Measurements from ENCODE around the gene COIL. TPM values are rescaled to one million over a fixed set of nuclear protein-coding genes. Genes with fewer than 3 reads are reported as not detected.

The COIL gene
- total RNA-seq, 1 donor: 11.9 TPM

DNA sequence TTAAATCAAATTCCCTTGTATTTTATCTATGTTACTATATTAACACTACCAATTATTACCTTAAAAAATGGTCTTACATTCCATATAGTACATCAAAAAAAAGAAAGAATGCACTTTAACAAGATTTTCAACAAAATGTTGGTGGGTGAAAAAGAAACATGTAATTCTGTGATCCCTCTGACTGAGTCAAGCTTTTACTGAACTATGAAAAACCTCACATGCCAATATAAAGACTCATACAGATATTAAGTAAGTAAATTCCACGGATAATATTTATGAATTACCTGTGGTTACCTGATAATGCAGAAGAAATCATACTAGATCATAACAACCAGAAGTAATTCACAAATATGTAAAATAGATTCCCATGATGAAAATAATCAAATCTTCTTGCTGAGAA, 12.4 kb downstream of the COIL start:
- Histone ChIP-seq H3K9me3 (ENCODE audit: low read depth, low read length) (no peaks in the 10 kb centered on the region), H3K4me1 (ENCODE audit: insufficient read depth, low read length) (no peaks in the 10 kb centered on the region), H3K36me3 (ENCODE audit: insufficient read depth, low read length) (peaks cover 28% of the 10 kb centered on the region), H3K4me2 (ENCODE audit: insufficient read depth, low read length) (no peak overlapping the region), H3K27me3 (ENCODE audit: insufficient read depth, low read length) (no peaks in the 10 kb centered on the region), H2AFZ (ENCODE audit: low read length) (no peak overlapping the region), H3K27ac (ENCODE audit: low read depth, low read length) (no peak overlapping the region), H3K4me3 (ENCODE audit: insufficient read depth, low read length) (no peak overlapping the region), H4K20me1 (ENCODE audit: insufficient read depth, low read length) (no peaks in the 10 kb centered on the region), H3K79me2 (ENCODE audit: insufficient read depth, low read length) (peaks cover 19% of the 10 kb centered on the region)
- DNase-seq (ENCODE audit: insufficient read length, low spot score, missing footprints): no peak
- TF ChIP-seq, protein P1, sequence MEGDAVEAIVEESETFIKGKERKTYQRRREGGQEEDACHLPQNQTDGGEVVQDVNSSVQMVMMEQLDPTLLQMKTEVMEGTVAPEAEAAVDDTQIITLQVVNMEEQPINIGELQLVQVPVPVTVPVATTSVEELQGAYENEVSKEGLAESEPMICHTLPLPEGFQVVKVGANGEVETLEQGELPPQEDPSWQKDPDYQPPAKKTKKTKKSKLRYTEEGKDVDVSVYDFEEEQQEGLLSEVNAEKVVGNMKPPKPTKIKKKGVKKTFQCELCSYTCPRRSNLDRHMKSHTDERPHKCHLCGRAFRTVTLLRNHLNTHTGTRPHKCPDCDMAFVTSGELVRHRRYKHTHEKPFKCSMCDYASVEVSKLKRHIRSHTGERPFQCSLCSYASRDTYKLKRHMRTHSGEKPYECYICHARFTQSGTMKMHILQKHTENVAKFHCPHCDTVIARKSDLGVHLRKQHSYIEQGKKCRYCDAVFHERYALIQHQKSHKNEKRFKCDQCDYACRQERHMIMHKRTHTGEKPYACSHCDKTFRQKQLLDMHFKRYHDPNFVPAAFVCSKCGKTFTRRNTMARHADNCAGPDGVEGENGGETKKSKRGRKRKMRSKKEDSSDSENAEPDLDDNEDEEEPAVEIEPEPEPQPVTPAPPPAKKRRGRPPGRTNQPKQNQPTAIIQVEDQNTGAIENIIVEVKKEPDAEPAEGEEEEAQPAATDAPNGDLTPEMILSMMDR (IDR thresholded peaks at IDR 0.05; ENCODE audit: extremely low read depth, low read depth, low read length): no peak

DNA sequence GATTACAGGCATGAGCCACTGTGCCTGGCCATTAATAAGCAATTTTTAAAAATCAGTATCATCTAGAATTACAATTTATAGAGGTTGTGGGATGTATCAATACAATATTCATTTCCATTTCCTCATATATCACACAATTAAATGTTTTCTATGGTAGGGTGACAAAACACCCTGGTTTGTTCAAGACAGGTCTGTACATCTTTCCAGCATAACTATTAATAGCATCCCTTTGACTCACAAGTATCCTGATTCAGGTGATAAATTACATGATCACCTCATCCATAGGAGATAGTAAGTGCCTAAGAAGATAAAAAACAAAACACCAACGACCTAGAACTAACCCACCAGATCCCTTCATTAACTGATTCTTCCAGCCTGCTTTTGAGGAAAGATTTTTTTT, 13.1 kb downstream of the COIL start:
- H3K79me2 ChIP-seq (ENCODE audit: insufficient read depth, low read length): peaks cover 14% of the 10 kb centered on the region
- no peaks in the 10 kb centered on the region for H3K4me1 ChIP-seq (ENCODE audit: insufficient read depth, low read length)
- H3K4me3 ChIP-seq (ENCODE audit: insufficient read depth, low read length): no peak overlapping the region
- H3K4me2 ChIP-seq (ENCODE audit: insufficient read depth, low read length): no peak overlapping the region
- TF ChIP-seq, protein P1 (IDR thresholded peaks at IDR 0.05; ENCODE audit: extremely low read depth, low read depth, low read length): no peak
- no peak for DNase-seq (ENCODE audit: insufficient read length, low spot score, missing footprints)
- H2AFZ ChIP-seq (ENCODE audit: low read length): no peak overlapping the region
- no peaks in the 10 kb centered on the region for H4K20me1 ChIP-seq (ENCODE audit: insufficient read depth, low read length)
- H3K9me3 ChIP-seq (ENCODE audit: low read depth, low read length): no peaks in the 10 kb centered on the region
- H3K36me3 ChIP-seq (ENCODE audit: insufficient read depth, low read length): peaks cover 31% of the 10 kb centered on the region
- H3K27ac ChIP-seq (ENCODE audit: low read depth, low read length): no peak overlapping the region
- H3K27me3 ChIP-seq (ENCODE audit: insufficient read depth, low read length): no peaks in the 10 kb centered on the region

DNA sequence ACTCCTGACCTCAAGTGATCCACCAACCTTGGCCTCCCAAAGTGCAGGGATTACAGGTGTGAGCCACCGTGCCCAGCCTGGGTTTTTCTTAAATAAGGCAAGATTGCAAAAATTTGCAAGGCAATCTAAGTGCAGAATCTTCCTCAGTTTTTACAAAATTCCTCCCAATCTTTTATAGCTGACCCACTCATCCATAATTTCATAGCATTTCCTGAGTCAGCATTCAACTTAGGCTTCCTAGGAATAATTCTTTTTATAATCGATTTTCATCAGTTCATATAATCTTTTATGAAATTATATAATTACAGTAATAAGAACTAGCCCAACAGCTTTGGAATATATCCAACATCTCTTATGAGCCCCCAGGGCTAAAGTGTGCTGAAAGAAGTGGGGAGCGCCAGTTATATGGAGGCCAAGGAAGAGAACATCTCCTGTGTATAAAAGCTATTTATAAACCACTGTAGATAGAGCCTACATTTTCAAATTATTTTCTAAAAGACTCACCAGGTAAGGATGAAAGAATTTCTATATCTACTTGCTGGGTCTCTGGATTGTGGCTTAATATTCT, 14.8 kb downstream of the COIL start:
- no peak for DNase-seq (ENCODE audit: insufficient read length, low spot score, missing footprints)
- H3K4me3 ChIP-seq (ENCODE audit: insufficient read depth, low read length): no peak overlapping the region
- H3K9me3 ChIP-seq (ENCODE audit: low read depth, low read length): no peaks in the 10 kb centered on the region
- no peaks in the 10 kb centered on the region for H4K20me1 ChIP-seq (ENCODE audit: insufficient read depth, low read length)
- H3K36me3 ChIP-seq (ENCODE audit: insufficient read depth, low read length): peaks cover 38% of the 10 kb centered on the region
- H3K27me3 ChIP-seq (ENCODE audit: insufficient read depth, low read length): no peaks in the 10 kb centered on the region
- H3K4me2 ChIP-seq (ENCODE audit: insufficient read depth, low read length): no peak overlapping the region
- H3K27ac ChIP-seq (ENCODE audit: low read depth, low read length): no peak overlapping the region
- no peak overlapping the region for H2AFZ ChIP-seq (ENCODE audit: low read length)
- TF ChIP-seq, protein P1 (IDR thresholded peaks at IDR 0.05; ENCODE audit: extremely low read depth, low read depth, low read length): no peak
- H3K79me2 ChIP-seq (ENCODE audit: insufficient read depth, low read length): no peaks in the 10 kb centered on the region
- no peaks in the 10 kb centered on the region for H3K4me1 ChIP-seq (ENCODE audit: insufficient read depth, low read length)

DNA sequence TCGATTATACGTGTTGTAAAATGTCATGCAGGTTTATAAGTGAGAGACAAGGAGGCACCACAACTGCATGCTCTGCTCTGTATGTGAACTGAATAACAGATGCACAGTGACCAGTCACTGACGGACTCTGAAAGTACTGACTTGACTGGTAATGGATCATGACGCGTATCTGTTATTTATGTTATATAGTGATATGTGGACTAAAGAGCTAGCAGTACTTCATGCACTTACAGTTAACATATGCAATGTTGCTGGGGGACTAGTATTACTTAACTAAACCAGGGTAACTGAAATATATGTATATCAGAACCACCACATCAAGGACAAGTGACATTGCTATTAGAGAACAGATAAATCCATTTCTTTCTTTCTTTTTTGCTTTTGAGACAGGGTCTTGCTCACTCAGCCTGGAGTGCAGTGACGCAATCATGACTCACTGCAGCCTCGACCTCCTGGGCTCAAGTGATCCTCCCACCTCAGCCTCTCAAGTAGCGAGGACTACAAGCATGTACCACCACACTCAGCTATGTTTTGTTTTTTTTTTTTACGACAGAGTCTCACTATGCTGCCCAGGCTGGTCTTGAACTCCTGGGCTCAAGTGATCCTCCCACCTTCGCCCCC, 17.2 kb downstream of the COIL start:
- Histone ChIP-seq H3K36me3 (ENCODE audit: insufficient read depth, low read length) (peaks cover 37% of the 10 kb centered on the region), H4K20me1 (ENCODE audit: insufficient read depth, low read length) (no peaks in the 10 kb centered on the region), H3K4me3 (ENCODE audit: insufficient read depth, low read length) (no peak overlapping the region), H3K9me3 (ENCODE audit: low read depth, low read length) (no peaks in the 10 kb centered on the region), H2AFZ (ENCODE audit: low read length) (no peak overlapping the region), H3K27ac (ENCODE audit: low read depth, low read length) (no peak overlapping the region), H3K4me2 (ENCODE audit: insufficient read depth, low read length) (no peak overlapping the region), H3K79me2 (ENCODE audit: insufficient read depth, low read length) (no peaks in the 10 kb centered on the region), H3K27me3 (ENCODE audit: insufficient read depth, low read length) (no peaks in the 10 kb centered on the region), H3K4me1 (ENCODE audit: insufficient read depth, low read length) (no peaks in the 10 kb centered on the region)
- TF ChIP-seq, protein P1 (IDR thresholded peaks at IDR 0.05; ENCODE audit: extremely low read depth, low read depth, low read length): no peak
- DNase-seq (ENCODE audit: insufficient read length, low spot score, missing footprints): peak; percentile 66
